Measurements from ENCODE around the gene HMCN2.
"Not testable (repeated sequence)": the region's sequence is repeated elsewhere in the genome, so short reads cannot be mapped to it uniquely, and the experiment has no call there.

Gene HMCN2

GRCh38 chr9:130399768-130400167 lies 134.2 kb downstream of the HMCN2 start:
- Histone ChIP-seq H3K4me2 (ENCODE audit: low read depth, low read length, poor library complexity, severe bottlenecking) (no peak overlapping the region), H3K36me3 (ENCODE audit: insufficient read depth, low read length) (no peaks in the 10 kb centered on the region), H2AFZ (ENCODE audit: low read length) (no peak overlapping the region), H3F3A (ENCODE audit: low read depth) (no peaks in the 10 kb centered on the region), H3K4me3 (ENCODE audit: low read length, poor library complexity, severe bottlenecking) (no peak overlapping the region), H3K79me2 (ENCODE audit: insufficient read depth, low read length) (no peaks in the 10 kb centered on the region), H3K27me3 (ENCODE audit: insufficient read depth, low read length, poor library complexity, severe bottlenecking) (no peaks in the 10 kb centered on the region), H3K4me1 (ENCODE audit: insufficient read depth, low read length, poor library complexity, severe bottlenecking) (no peaks in the 10 kb centered on the region), H3K9me2 (replicated peaks; ENCODE audit: low read depth, low read length) (no peaks in the 10 kb centered on the region), H3K9me3 (ENCODE audit: insufficient read depth, low read depth, low read length) (no peaks in the 10 kb centered on the region), H4K20me1 (ENCODE audit: insufficient read depth, low read length, poor library complexity, severe bottlenecking) (no peaks in the 10 kb centered on the region), H3K9ac (ENCODE audit: low read depth, low read length, poor library complexity, severe bottlenecking) (no peak overlapping the region)
- no peak for TF ChIP-seq CTCF (conservative IDR thresholded peaks at IDR 0.05; ENCODE audit: low read length)
- no peak for TF ChIP-seq EZH2phosphoT487 (IDR thresholded peaks at IDR 0.05; ENCODE audit: borderline replicate concordance)

- Histone ChIP-seq H2AFZ (ENCODE audit: low read length) (no peak overlapping the region), H3K4me2 (ENCODE audit: low read depth, low read length, poor library complexity, severe bottlenecking) (no peak overlapping the region), H3K4me3 (ENCODE audit: low read length, poor library complexity, severe bottlenecking) (no peak overlapping the region), H3K9me3 (ENCODE audit: insufficient read depth, low read depth, low read length) (no peaks in the 10 kb centered on the region), H3K4me1 (ENCODE audit: insufficient read depth, low read length, poor library complexity, severe bottlenecking) (no peaks in the 10 kb centered on the region), H3K27me3 (ENCODE audit: insufficient read depth, low read length, poor library complexity, severe bottlenecking) (no peaks in the 10 kb centered on the region), H3K9ac (ENCODE audit: low read depth, low read length, poor library complexity, severe bottlenecking) (no peak overlapping the region), H3K9me2 (replicated peaks; ENCODE audit: low read depth, low read length) (no peaks in the 10 kb centered on the region), H3F3A (ENCODE audit: low read depth) (no peaks in the 10 kb centered on the region), H4K20me1 (ENCODE audit: insufficient read depth, low read length, poor library complexity, severe bottlenecking) (no peaks in the 10 kb centered on the region), H3K79me2 (ENCODE audit: insufficient read depth, low read length) (no peaks in the 10 kb centered on the region), H3K36me3 (ENCODE audit: insufficient read depth, low read length) (no peaks in the 10 kb centered on the region)
- TF ChIP-seq EZH2phosphoT487 (IDR thresholded peaks at IDR 0.05; ENCODE audit: borderline replicate concordance) (no peak), CTCF (conservative IDR thresholded peaks at IDR 0.05; ENCODE audit: low read length) (no peak)
Observed at GRCh38 chr9:130400870-130401269, 135.3 kb downstream of the HMCN2 start.

GRCh38 chr9:130401742-130402141 lies 136.2 kb downstream of the HMCN2 start:
- not testable (repeated sequence) for H3K9ac ChIP-seq (ENCODE audit: low read depth, low read length, poor library complexity, severe bottlenecking); H3K36me3 ChIP-seq (ENCODE audit: insufficient read depth, low read length); H3K9me3 ChIP-seq (ENCODE audit: insufficient read depth, low read depth, low read length); H3K4me3 ChIP-seq (ENCODE audit: low read length, poor library complexity, severe bottlenecking); H3K4me2 ChIP-seq (ENCODE audit: low read depth, low read length, poor library complexity, severe bottlenecking); H3K9me2 ChIP-seq (replicated peaks; ENCODE audit: low read depth, low read length); H2AFZ ChIP-seq (ENCODE audit: low read length); H3F3A ChIP-seq (ENCODE audit: low read depth); H3K27me3 ChIP-seq (ENCODE audit: insufficient read depth, low read length, poor library complexity, severe bottlenecking); H4K20me1 ChIP-seq (ENCODE audit: insufficient read depth, low read length, poor library complexity, severe bottlenecking); H3K4me1 ChIP-seq (ENCODE audit: insufficient read depth, low read length, poor library complexity, severe bottlenecking); H3K79me2 ChIP-seq (ENCODE audit: insufficient read depth, low read length)

GRCh38 chr9:130402243-130402642 lies 136.7 kb downstream of the HMCN2 start:
- H3K4me1 ChIP-seq (ENCODE audit: insufficient read depth, low read length, poor library complexity, severe bottlenecking), result no peaks in the 10 kb centered on the region
- no peaks in the 10 kb centered on the region for H3K36me3 ChIP-seq (ENCODE audit: insufficient read depth, low read length)
- H4K20me1 ChIP-seq (ENCODE audit: insufficient read depth, low read length, poor library complexity, severe bottlenecking), result no peaks in the 10 kb centered on the region
- H3K79me2 ChIP-seq (ENCODE audit: insufficient read depth, low read length), result no peaks in the 10 kb centered on the region
- H3K9ac ChIP-seq (ENCODE audit: low read depth, low read length, poor library complexity, severe bottlenecking), result no peak overlapping the region
- no peaks in the 10 kb centered on the region for H3K27me3 ChIP-seq (ENCODE audit: insufficient read depth, low read length, poor library complexity, severe bottlenecking)
- no peaks in the 10 kb centered on the region for H3K9me2 ChIP-seq (replicated peaks; ENCODE audit: low read depth, low read length)
- TF ChIP-seq CTCF (conservative IDR thresholded peaks at IDR 0.05; ENCODE audit: low read length), result no peak
- no peak for TF ChIP-seq EZH2phosphoT487 (IDR thresholded peaks at IDR 0.05; ENCODE audit: borderline replicate concordance)
- no peak overlapping the region for H3K4me2 ChIP-seq (ENCODE audit: low read depth, low read length, poor library complexity, severe bottlenecking)
- H2AFZ ChIP-seq (ENCODE audit: low read length), result no peak overlapping the region
- no peaks in the 10 kb centered on the region for H3K9me3 ChIP-seq (ENCODE audit: insufficient read depth, low read depth, low read length)
- H3K4me3 ChIP-seq (ENCODE audit: low read length, poor library complexity, severe bottlenecking), result no peak overlapping the region
- H3F3A ChIP-seq (ENCODE audit: low read depth), result no peaks in the 10 kb centered on the region
